Measurements from ENCODE around the gene FRY. TPM values are rescaled to one million over a fixed set of nuclear protein-coding genes. Genes with fewer than 3 reads are reported as not detected.

Gene FRY
- total and polyA plus RNA-seq, 2 donors (not counting 1 experiment from before 2014, with no cell fraction given), result 2.3 to 6.3 TPM

DNA sequence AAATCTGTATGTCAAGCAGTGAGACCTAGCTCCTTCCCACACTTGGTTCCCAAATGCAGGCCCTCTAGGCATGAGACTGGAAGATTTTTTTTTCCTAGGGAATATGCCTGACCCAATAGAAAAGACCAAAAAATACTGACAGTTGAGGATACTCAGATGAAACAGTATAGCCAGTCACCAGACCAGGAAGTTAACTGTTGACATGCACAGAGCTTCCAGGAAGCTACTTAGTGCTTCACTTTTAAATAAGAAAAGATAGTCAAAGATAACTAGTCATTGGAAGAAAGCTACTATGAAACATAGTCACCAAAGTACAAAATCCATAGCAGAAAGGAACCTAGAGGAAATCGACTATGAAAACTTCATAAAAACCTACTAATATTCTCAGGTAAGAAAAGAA, 316.1 kb downstream of the FRY start:
- Histone ChIP-seq H3K27me3 (replicated peaks in 1 of 4; ENCODE audit: control extremely low read depth in 1 of 4, control insufficient read depth in 3 of 4, insufficient read depth in 4 of 4, low read length in 3 of 4) (no peaks in the 10 kb centered on the region), H3K4me3 (ENCODE audit: control extremely low read depth in 1 of 5, extremely low read depth in 1 of 5, insufficient read depth in 1 of 5, low read depth in 2 of 5, low read length in 4 of 5) (no peak overlapping the region), H3K9me3 (ENCODE audit: control extremely low read depth in 1 of 3, control insufficient read depth in 2 of 3, insufficient read depth in 1 of 3, low read length in 2 of 3) (no peaks in the 10 kb centered on the region), H3K4me2 (replicated peaks; ENCODE audit: low read depth, low read length, poor library complexity, severe bottlenecking) (no peak overlapping the region), H2AFZ (ENCODE audit: insufficient read depth, low read depth, low read length, poor library complexity, severe bottlenecking) (no peak overlapping the region), H3K4me1 (ENCODE audit: control insufficient read depth in 2 of 2, insufficient read depth in 2 of 2, low read length in 2 of 2) (no peaks in the 10 kb centered on the region), H3K9ac (ENCODE audit: low read length) (no peak overlapping the region), H3K27ac (ENCODE audit: low read length in 2 of 2) (no peak overlapping the region), H3K79me2 (ENCODE audit: control insufficient read depth, insufficient read depth, low read length) (no peaks in the 10 kb centered on the region), H3K36me3 (replicated peaks in 1 of 2; ENCODE audit: control extremely low read depth in 1 of 2, control insufficient read depth in 1 of 2, extremely low read depth in 1 of 2, insufficient read depth in 2 of 2, low read length in 1 of 2) (peaks cover 0 to 2% of the 10 kb centered on the region in 2 experiments), H4K20me1 (ENCODE audit: control insufficient read depth, insufficient read depth, low read length, poor library complexity, severe bottlenecking) (no peaks in the 10 kb centered on the region)
- WGBS (ENCODE audit: insufficient coverage), result no CpG with 5 or more reads among the region's 1 CpG
- no peak for ATAC-seq (ENCODE audit: low read depth)
- POLR2A ChIA-PET, result no interaction called here
- no peak overlapping the region for H3K27ac Mint-ChIP-seq
- no peak overlapping the region for H3K4me3 Mint-ChIP-seq
- no peaks in the 10 kb centered on the region for H3K9me3 Mint-ChIP-seq (ENCODE audit: insufficient read depth)
- no peaks in the 10 kb centered on the region for H3K27me3 Mint-ChIP-seq
- CTCF ChIA-PET, result no interaction called here
- intact Hi-C loops (cut with micrococcal nuclease), result no loop called here
- no peaks in the 10 kb centered on the region for H3K4me1 Mint-ChIP-seq
- DNase-seq, result no peak
- TF ChIP-seq, protein P1, sequence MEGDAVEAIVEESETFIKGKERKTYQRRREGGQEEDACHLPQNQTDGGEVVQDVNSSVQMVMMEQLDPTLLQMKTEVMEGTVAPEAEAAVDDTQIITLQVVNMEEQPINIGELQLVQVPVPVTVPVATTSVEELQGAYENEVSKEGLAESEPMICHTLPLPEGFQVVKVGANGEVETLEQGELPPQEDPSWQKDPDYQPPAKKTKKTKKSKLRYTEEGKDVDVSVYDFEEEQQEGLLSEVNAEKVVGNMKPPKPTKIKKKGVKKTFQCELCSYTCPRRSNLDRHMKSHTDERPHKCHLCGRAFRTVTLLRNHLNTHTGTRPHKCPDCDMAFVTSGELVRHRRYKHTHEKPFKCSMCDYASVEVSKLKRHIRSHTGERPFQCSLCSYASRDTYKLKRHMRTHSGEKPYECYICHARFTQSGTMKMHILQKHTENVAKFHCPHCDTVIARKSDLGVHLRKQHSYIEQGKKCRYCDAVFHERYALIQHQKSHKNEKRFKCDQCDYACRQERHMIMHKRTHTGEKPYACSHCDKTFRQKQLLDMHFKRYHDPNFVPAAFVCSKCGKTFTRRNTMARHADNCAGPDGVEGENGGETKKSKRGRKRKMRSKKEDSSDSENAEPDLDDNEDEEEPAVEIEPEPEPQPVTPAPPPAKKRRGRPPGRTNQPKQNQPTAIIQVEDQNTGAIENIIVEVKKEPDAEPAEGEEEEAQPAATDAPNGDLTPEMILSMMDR (IDR thresholded peaks at IDR 0.05), result no peak
- TF ChIP-seq EZH2 (IDR thresholded peaks at IDR 0.05; ENCODE audit: borderline replicate concordance, insufficient read depth, low read depth, low read length, poor library complexity, severe bottlenecking), result no peak

Data from B cell (primary cell).